Breast epithelium (tissue), 4 donors: ENCODE results near the gene CHD6. TPM values are rescaled to one million over a fixed set of nuclear protein-coding genes. Genes with fewer than 3 reads are reported as not detected.

ENCODE experiments used
- DNase-seq, 2 donors: peaks; one replicate each; pipeline ENCODE4 v3.0.0-alpha.2; 2019; ENCODE audit warnings: low spot score in 2 of 2
- H3K27ac ChIP-seq, 2 donors: fragments of 200-600 bp; sonication (generic) in 1 of 2; one replicate each; pipeline ENCODE4 v1.5.1; 2016 to 2019; ENCODE audit warnings: mild to moderate bottlenecking in 1 of 2
- H3K27me3 ChIP-seq, 2 donors: fragments of 200-600 bp; sonication (generic) in 1 of 2; one replicate each; pipeline versions ENCODE4 v1.5.1 to v1.6.0; 2017 to 2019; ENCODE audit warnings: control low read depth in 1 of 2, mild to moderate bottlenecking in 1 of 2
- H3K36me3 ChIP-seq: fragments of 200-600 bp; one replicate; pipeline ENCODE4 v1.5.1; 2019
- H3K4me1 ChIP-seq, 2 donors: fragments of 200-600 bp; sonication (generic); one replicate each; pipeline ENCODE4 v1.5.1; 2016 to 2019; ENCODE audit warnings: control low read depth in 1 of 2
- H3K4me3 ChIP-seq, 3 donors: fragments of 200-600 bp; sonication (generic); 1 replicate in 2 of 3; 2 replicates in 1 of 3; pipeline ENCODE4 v1.5.1; 2016 to 2019; ENCODE audit warnings: mild to moderate bottlenecking in 3 of 3, moderate library complexity in 2 of 3
- H3K9me3 ChIP-seq, 2 donors: fragments of 200-600 bp; sonication (generic) in 1 of 2; one replicate each; pipeline ENCODE4 v1.5.1; 2016 to 2019; ENCODE audit warnings: control low read depth in 1 of 2
- POLR2A ChIP-seq: fragments of 450-650 bp; IDR thresholded peaks from one replicate; pipeline ENCODE4 v1.6.1; 2016; ENCODE audit warnings: antibody characterized with exemption, mild to moderate bottlenecking, moderate library complexity
- POLR2AphosphoS5 ChIP-seq, 3 donors: sonication (generic); formaldehyde crosslinking; IDR thresholded peaks; one replicate each; pipeline ENCODE4 v1.6.1; 2017; ENCODE audit warnings: antibody characterized with exemption in 3 of 3
- intact Hi-C: fragments of 100-400 bp; cut with DNase I; formaldehyde crosslinking; loops from one replicate; pipeline ENCODE4 v1.15.1; 2023; ENCODE audit warnings: low total_unique reads
- total RNA-seq, 3 donors: library from RNA; depleted of rRNA; stranded (reverse); fragments of >200 nt; gene quantifications; one replicate each; pipeline ENCODE4 v1.1.0, GENCODE V29; 2016
- TF ChIP-seq, protein P1 (sequence below), 3 donors: fragments of 450-650 bp; IDR thresholded peaks; one replicate each; pipeline ENCODE4 v1.5.1; 2016 to 2017; ENCODE audit warnings: antibody characterized with exemption in 3 of 3, mild to moderate bottlenecking in 3 of 3, moderate library complexity in 3 of 3

CHD6 gene
- total RNA-seq, 3 donors from 2014 or later: 31.4 to 85.8 (median 81.0) TPM

DNA sequence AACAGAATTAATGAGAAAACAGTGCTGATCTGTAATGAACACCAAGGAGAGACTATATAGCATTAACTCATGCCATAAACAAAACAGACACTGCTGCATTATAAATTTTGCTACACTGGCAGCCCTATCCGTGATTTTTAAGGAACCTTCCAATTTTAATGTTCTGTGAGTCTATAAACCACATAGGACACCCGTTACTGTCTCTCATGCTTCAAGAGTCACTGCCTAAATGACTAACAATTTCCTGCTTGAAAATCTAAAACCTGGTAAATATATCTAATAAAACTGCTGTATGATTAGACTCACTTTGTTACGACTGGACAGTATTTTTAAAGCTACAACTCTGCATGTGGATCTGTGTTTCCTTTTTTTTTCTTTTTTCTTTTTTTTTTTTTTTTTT lies 8.7 kb downstream of the CHD6 start:
- no peak for TF ChIP-seq POLR2A
- no peak for TF ChIP-seq POLR2AphosphoS5 (IDR thresholded peaks at IDR 0.05)
- TF ChIP-seq, protein P1, sequence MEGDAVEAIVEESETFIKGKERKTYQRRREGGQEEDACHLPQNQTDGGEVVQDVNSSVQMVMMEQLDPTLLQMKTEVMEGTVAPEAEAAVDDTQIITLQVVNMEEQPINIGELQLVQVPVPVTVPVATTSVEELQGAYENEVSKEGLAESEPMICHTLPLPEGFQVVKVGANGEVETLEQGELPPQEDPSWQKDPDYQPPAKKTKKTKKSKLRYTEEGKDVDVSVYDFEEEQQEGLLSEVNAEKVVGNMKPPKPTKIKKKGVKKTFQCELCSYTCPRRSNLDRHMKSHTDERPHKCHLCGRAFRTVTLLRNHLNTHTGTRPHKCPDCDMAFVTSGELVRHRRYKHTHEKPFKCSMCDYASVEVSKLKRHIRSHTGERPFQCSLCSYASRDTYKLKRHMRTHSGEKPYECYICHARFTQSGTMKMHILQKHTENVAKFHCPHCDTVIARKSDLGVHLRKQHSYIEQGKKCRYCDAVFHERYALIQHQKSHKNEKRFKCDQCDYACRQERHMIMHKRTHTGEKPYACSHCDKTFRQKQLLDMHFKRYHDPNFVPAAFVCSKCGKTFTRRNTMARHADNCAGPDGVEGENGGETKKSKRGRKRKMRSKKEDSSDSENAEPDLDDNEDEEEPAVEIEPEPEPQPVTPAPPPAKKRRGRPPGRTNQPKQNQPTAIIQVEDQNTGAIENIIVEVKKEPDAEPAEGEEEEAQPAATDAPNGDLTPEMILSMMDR (IDR thresholded peaks at IDR 0.05): no peak
- no peaks in the 10 kb centered on the region for H3K36me3 ChIP-seq
- no peaks in the 10 kb centered on the region for H3K4me1 ChIP-seq
- intact Hi-C loops: no loop called here
- H3K4me3 ChIP-seq: no peak overlapping the region
- no peaks in the 10 kb centered on the region for H3K27me3 ChIP-seq
- no peak overlapping the region for H3K27ac ChIP-seq
- DNase-seq: no peak
- no peaks in the 10 kb centered on the region for H3K9me3 ChIP-seq

DNA sequence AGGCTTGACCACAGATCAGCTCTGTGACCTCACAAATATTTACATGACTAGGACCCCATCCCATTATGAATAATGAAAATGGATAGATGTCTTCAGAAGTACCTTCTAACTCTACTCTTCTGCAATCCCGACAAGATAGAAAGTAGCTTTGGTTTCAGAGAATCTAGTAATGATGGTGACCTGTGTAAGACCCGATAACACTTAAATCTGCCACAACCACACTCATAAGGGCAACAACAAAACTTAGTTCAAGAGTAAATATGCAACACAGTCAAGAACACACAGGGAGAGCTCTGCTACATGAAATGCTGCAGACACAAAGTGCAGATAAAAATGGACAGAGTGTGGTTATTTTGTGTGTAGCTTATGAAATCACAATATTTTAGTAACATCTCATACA lies 9.6 kb downstream of the CHD6 start:
- intact Hi-C loops: no loop called here
- no peaks in the 10 kb centered on the region for H3K9me3 ChIP-seq
- no peak overlapping the region for H3K4me3 ChIP-seq
- DNase-seq: no peak
- no peak for TF ChIP-seq POLR2AphosphoS5 (IDR thresholded peaks at IDR 0.05)
- TF ChIP-seq POLR2A: no peak
- TF ChIP-seq, protein P1 (IDR thresholded peaks at IDR 0.05): no peak
- H3K27me3 ChIP-seq: no peaks in the 10 kb centered on the region
- H3K36me3 ChIP-seq: no peaks in the 10 kb centered on the region
- H3K27ac ChIP-seq: no peak overlapping the region
- no peaks in the 10 kb centered on the region for H3K4me1 ChIP-seq

DNA sequence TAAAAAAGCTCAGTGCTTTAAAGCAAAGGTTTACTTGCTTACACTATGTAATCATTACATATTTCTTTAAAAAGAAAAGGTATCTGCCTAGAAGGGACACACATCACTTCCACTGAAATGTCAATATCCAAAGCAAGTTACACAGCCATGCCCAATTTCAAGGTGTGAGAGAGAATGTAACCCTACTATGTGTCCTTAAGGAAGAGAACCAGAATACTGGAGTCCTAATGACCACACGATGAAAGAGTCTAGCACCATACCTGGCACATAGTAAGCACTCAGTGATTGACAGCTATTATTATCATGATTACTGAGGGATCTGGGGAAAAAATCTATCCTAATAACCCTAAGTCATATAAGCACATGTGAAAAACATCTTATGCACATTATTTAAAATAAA lies 10.4 kb downstream of the CHD6 start:
- H3K9me3 ChIP-seq: no peaks in the 10 kb centered on the region
- no peak overlapping the region for H3K27ac ChIP-seq
- no peak for DNase-seq
- no peaks in the 10 kb centered on the region for H3K27me3 ChIP-seq
- intact Hi-C loops: no loop called here
- no peaks in the 10 kb centered on the region for H3K36me3 ChIP-seq
- H3K4me1 ChIP-seq: no peaks in the 10 kb centered on the region
- TF ChIP-seq POLR2AphosphoS5 (IDR thresholded peaks at IDR 0.05): no peak
- TF ChIP-seq, protein P1 (IDR thresholded peaks at IDR 0.05): no peak
- no peak for TF ChIP-seq POLR2A
- no peak overlapping the region for H3K4me3 ChIP-seq

DNA sequence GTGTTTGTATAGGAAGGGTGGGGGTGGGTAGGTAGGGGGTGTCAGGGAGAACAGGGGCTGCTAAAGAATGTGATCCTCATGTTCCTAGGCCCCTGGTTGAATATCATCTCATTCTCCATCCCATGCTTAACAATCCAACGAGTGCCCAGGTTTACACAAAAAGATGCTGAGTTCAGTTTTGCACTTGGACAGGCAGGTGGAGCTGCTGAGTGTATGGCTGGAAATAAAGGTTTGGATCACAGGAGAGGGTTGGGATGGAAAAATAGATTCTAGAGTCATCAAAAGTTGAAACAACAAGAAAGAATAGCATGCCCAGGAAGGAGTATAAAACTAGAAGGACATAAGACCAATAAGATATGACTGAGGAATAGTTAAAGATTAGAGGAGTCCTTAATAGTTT lies 14.2 kb downstream of the CHD6 start:
- no peak for TF ChIP-seq POLR2A
- no peak for TF ChIP-seq POLR2AphosphoS5 (IDR thresholded peaks at IDR 0.05)
- TF ChIP-seq, protein P1 (IDR thresholded peaks at IDR 0.05): peak in 1 of 3 donors; percentile 13
- intact Hi-C loops: no loop called here
- H3K4me1 ChIP-seq: no peaks in the 10 kb centered on the region
- H3K27ac ChIP-seq: no peak overlapping the region
- H3K27me3 ChIP-seq: no peaks in the 10 kb centered on the region
- DNase-seq: no peak
- H3K9me3 ChIP-seq: peaks cover 18 to 25% of the 10 kb centered on the region in 2 donors
- H3K4me3 ChIP-seq: no peak overlapping the region
- no peaks in the 10 kb centered on the region for H3K36me3 ChIP-seq

DNA sequence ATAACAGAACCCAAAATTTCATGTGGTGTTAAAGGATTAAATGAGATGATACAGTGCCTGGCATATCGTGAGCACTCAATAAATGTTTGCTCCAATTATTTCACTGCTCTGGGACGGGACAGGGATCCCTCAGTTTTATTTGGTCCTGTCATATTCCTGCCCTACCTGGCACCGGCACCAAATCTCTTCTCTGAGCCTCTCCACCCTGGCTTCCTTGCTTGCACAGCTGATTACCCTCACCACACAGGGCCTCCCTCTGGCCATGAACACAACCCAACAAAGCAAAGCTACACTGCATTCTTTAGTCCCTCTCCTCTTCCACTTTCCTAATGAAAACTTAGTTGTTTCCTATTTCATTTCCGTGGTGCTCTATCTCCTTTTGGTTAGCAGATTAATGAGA lies 16.4 kb downstream of the CHD6 start:
- H3K27ac ChIP-seq: no peak overlapping the region
- intact Hi-C loops: no loop called here
- DNase-seq: no peak
- H3K27me3 ChIP-seq: no peaks in the 10 kb centered on the region
- no peak overlapping the region for H3K4me3 ChIP-seq
- H3K4me1 ChIP-seq: no peaks in the 10 kb centered on the region
- H3K36me3 ChIP-seq: no peaks in the 10 kb centered on the region
- peaks cover 32 to 40% of the 10 kb centered on the region in 2 donors for H3K9me3 ChIP-seq
- TF ChIP-seq POLR2AphosphoS5 (IDR thresholded peaks at IDR 0.05): no peak
- TF ChIP-seq, protein P1 (IDR thresholded peaks at IDR 0.05): no peak
- no peak for TF ChIP-seq POLR2A
